K562 treated with DMSO at 1 percent for 48 hours (cell line): ENCODE data around the gene HUS1B. TPM values are rescaled to one million over a fixed set of nuclear protein-coding genes. Genes with fewer than 3 reads are reported as not detected.

Experiments
- total RNA-seq: library from RNA; unstranded; fragments of 300-600 nt; gene quantifications from 2 replicates; pipeline ENCODE4 v1.2.3, GENCODE V29; 2022; ENCODE audit warnings: low replicate concordance; ENCODE audit errors: extremely low read depth

HUS1B gene
- not detected in 2 replicates for total RNA-seq

DNA sequence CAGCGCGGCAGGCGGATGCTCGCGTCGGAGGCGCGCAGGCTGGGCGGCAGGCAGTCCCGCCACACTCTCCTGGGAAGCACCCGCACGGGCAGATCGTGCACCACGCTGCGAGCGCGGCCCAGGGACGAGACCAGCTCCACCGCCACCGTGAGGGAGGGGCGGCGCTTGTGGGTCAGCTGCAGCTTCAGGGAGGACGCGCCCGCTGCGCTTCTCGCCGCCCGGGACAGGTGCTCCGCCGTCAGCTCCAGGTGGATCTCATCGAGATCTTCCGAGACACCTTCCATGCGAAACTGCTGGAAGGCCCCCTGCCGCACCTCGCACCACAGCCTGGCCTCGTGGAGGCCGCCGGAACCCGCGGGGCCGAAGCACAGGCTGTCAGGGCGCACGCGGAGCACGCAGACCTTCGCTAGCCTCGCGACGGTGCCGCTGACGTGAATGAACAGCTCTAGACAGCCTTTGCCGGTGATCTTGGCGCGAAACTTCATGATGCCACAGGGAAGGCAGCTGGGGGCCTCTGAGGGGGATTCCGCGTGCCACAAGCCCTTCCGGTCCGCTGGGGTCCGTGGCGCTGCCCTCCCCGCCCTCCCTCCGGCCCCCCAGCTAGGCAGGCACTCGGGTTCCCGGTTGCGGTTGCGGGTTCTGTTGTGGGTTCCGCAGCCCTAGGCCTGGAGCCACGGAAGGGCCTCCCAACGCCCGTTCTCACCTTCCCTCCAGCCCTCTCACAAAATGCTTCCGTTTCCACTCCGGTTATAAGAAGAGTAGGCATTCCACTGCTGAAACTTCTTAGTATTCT, at the start of gene HUS1B:
HUS1B (minus strand) TSS at position 641 of the 793 bp plus-strand sequence; CDS start at position 485, 156 bp downstream.

GRCh38 chr6:692858-693722, 36.2 kb upstream of the HUS1B start, which contains the start of gene EXOC2:
TSS of gene EXOC2 (minus strand) at chr6:693139. CDS start at chr6:637818, 55,321 bp downstream.

Other genes with a start within 250 kb of the HUS1B start
- not detected in 2 replicates for gene EXOC2, start 36.0 kb upstream of the HUS1B start, total RNA-seq